Calu3 (cell line): Measurements from ENCODE around the gene SEPTIN12. TPM values are rescaled to one million over a fixed set of nuclear protein-coding genes. Genes with fewer than 3 reads are reported as not detected.

Experiments
- BruUV-seq: library from RNA; stranded (reverse); fragments of 400-500 nt; replicated peaks from 2 replicates; lab custom pipeline; 2021; lab: Mats Ljungman, UMichigan
- CTCF ChIA-PET: fragments of 300-600 bp; sonication (Branson Sonifier 250); formaldehyde crosslinking; loops from one replicate; lab custom pipeline; 2022; ENCODE audit warnings: antibody characterized with exemption; lab: Charles Lee
- DNase-seq: peaks from one replicate; pipeline ENCODE4 v3.0.0; 2022
- H3K27ac Mint-ChIP-seq: one replicate; pipeline ENCODE4 v1.8.0; 2022; ENCODE audit warnings: mixed read lengths; ENCODE audit not compliant: unreplicated experiment
- H3K27me3 Mint-ChIP-seq: one replicate; pipeline ENCODE4 v1.8.0; 2022; ENCODE audit warnings: mixed read lengths; ENCODE audit not compliant: unreplicated experiment
- H3K36me3 Mint-ChIP-seq: one replicate; pipeline ENCODE4 v1.8.0; 2022; ENCODE audit warnings: mild to moderate bottlenecking, moderate library complexity, mixed read lengths; ENCODE audit not compliant: insufficient read depth, unreplicated experiment
- H3K4me1 Mint-ChIP-seq: one replicate; pipeline ENCODE4 v1.8.0; 2022; ENCODE audit warnings: mild to moderate bottlenecking, low read depth, mixed read lengths; ENCODE audit not compliant: unreplicated experiment
- H3K4me3 Mint-ChIP-seq: one replicate; pipeline ENCODE4 v1.8.0; 2022; ENCODE audit warnings: mild to moderate bottlenecking, low read depth, moderate library complexity, mixed read lengths; ENCODE audit not compliant: unreplicated experiment
- H3K9me3 Mint-ChIP-seq: one replicate; pipeline ENCODE4 v1.8.0; 2022; ENCODE audit warnings: low read depth, mixed read lengths; ENCODE audit not compliant: unreplicated experiment
- intact Hi-C: fragments of 100-400 bp; cut with micrococcal nuclease; formaldehyde crosslinking; loops from one replicate; pipeline ENCODE4 v1.10.0; 2022; ENCODE audit not compliant: unreplicated experiment
- total RNA-seq: library from RNA; stranded (reverse); gene quantifications from 2 replicates; pipeline ENCODE4 v1.2.3, GENCODE V29; 2022
- TF ChIP-seq, protein P1 (sequence below): fragments of 200-600 bp; IDR thresholded peaks from one replicate; pipeline ENCODE4 v1.8.0; 2022; ENCODE audit warnings: antibody characterized with exemption; ENCODE audit not compliant: unreplicated experiment

SEPTIN12 gene
- total RNA-seq, 1 experiment from 2014 or later: not detected

DNA sequence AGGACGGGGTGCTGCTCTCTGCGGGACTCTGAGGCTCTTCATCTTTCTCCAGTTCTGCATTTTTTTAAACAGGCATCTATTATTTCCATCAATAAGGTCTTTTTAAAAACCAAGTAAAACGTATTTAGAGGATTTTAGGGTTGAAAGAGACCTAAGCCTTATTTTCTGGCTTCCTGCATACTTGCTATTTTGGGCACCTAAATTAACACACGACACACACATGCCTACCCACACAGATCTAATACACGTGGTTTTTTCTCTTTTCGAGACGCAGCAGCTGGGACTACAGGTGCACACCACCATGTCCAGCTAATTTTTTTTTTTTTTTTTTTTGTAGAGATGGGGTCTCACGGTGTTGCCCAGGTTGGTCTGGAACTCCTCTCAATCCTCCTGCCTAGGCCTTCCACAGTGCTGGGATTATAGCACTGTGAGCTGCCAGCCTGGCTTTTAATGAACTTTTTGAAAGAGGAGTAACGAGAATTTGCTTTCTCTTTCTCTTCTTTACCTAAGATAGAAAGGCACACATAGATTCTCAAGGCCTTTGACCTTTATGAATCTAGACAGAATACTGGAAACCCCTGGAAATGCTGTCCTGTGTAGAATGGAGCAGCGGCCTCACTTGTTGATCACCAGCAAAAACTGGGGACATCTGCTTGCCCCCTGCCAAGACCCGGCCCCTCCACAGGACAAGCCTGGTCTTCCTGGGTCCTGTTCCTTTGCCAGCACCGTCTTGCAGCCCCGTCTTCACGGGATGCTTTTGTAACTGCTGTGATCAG, 40.1 kb downstream of the SEPTIN12 start:
- no peak overlapping the region for H3K27ac Mint-ChIP-seq
- no peak overlapping the region for H3K4me3 Mint-ChIP-seq
- CTCF ChIA-PET: no interaction called here
- H3K36me3 Mint-ChIP-seq: peaks cover 42% of the 10 kb centered on the region
- H3K27me3 Mint-ChIP-seq: peaks cover 9% of the 10 kb centered on the region
- no peaks in the 10 kb centered on the region for H3K9me3 Mint-ChIP-seq
- peaks cover 7% of the 10 kb centered on the region for H3K4me1 Mint-ChIP-seq
- intact Hi-C loops: no loop called here
- BruUV-seq: no TSS peak
- no peak for DNase-seq
- TF ChIP-seq, protein P1, sequence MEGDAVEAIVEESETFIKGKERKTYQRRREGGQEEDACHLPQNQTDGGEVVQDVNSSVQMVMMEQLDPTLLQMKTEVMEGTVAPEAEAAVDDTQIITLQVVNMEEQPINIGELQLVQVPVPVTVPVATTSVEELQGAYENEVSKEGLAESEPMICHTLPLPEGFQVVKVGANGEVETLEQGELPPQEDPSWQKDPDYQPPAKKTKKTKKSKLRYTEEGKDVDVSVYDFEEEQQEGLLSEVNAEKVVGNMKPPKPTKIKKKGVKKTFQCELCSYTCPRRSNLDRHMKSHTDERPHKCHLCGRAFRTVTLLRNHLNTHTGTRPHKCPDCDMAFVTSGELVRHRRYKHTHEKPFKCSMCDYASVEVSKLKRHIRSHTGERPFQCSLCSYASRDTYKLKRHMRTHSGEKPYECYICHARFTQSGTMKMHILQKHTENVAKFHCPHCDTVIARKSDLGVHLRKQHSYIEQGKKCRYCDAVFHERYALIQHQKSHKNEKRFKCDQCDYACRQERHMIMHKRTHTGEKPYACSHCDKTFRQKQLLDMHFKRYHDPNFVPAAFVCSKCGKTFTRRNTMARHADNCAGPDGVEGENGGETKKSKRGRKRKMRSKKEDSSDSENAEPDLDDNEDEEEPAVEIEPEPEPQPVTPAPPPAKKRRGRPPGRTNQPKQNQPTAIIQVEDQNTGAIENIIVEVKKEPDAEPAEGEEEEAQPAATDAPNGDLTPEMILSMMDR: no peak

DNA sequence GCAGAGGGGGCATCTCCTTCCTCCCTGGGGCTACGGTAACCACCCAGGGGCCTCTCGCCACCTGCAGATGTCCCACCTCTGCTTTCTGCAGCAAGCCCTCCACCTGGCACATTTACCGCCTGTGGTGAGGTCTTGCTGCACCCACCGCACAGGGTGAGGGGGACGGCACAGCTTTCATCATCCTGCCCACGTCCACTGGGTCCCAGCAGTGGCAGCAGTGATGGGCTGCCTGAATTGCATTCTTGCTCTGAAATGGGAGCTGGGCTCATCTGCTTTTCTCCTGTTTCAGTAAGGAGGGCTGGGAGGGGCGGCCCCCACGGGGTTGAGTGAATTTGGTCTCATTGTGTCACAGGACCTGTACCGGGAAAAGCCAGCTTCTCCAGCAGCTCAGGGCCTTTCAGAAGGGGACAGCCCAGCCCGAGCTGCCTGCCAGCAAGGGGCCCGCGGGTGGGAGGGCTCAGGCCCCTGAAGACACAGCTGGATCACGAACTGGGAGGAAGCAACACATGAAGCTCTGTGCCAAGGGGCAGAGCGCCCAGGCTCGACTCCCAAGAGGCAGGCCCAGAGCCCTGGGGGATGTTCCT, 41.1 kb downstream of the SEPTIN12 start:
- Mint-ChIP-seq H3K36me3 (peaks cover 41% of the 10 kb centered on the region), H3K27ac (no peak overlapping the region), H3K27me3 (peaks cover 19% of the 10 kb centered on the region), H3K4me3 (no peak overlapping the region), H3K4me1 (peaks cover 10% of the 10 kb centered on the region), H3K9me3 (no peaks in the 10 kb centered on the region)
- TF ChIP-seq, protein P1: no peak
- no TSS peak for BruUV-seq
- CTCF ChIA-PET: interaction anchor here (0.6 kb wide), 1 partner anchor 59 kb away, joined by 3 read pairs; no protein-coding TSS in a partner anchor
- DNase-seq: no peak
- intact Hi-C loops: no loop called here

DNA sequence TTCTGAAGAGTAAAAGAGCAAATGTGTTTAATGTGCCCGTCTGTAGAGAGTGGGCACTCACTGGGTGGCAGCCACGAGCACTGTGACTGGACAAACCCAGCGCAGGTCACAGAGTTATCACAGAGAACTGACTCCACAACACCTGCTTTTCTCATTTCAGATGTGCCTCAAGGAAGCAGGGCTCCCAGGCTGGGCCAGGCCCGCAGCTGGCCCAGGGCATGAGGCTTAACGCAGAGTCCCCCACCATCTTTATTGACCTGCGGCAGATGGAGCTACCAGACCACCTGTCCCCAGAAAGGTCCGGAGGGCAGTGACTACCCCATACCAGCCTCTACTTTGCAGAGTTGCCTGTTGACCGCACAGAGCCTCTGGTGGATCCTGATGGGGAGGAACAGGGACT, 41.9 kb downstream of the SEPTIN12 start:
- Mint-ChIP-seq H3K27ac (no peak overlapping the region), H3K4me3 (no peak overlapping the region), H3K27me3 (peaks cover 21% of the 10 kb centered on the region), H3K9me3 (no peaks in the 10 kb centered on the region), H3K36me3 (peaks cover 35% of the 10 kb centered on the region), H3K4me1 (peaks cover 10% of the 10 kb centered on the region)
- TF ChIP-seq, protein P1: no peak
- no peak for DNase-seq
- intact Hi-C loops: no loop called here
- BruUV-seq: no TSS peak
- CTCF ChIA-PET: no interaction called here

DNA sequence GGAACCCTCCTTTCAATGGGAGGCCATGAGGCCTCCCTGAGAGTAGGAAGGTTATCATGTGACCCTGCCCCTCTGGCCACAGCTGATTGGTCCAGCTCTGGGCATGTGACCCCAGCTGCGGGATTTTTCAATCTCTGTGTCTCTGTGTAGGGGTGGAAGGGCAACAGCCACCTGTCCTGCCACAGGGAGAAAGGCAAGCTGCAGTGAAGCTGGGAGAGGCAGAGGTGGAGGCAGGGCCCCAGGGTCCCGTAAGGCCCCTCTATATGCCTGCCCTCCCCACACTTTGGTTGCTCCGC, 42.9 kb downstream of the SEPTIN12 start:
- BruUV-seq: TSS peak; percentile 12
- peaks cover 25% of the 10 kb centered on the region for H3K36me3 Mint-ChIP-seq
- H3K4me3 Mint-ChIP-seq: no peak overlapping the region
- intact Hi-C loops: no loop called here
- peaks cover 21% of the 10 kb centered on the region for H3K27me3 Mint-ChIP-seq
- no peak for DNase-seq
- CTCF ChIA-PET: no interaction called here
- no peak overlapping the region for H3K27ac Mint-ChIP-seq
- no peaks in the 10 kb centered on the region for H3K9me3 Mint-ChIP-seq
- TF ChIP-seq, protein P1: no peak
- H3K4me1 Mint-ChIP-seq: peaks cover 10% of the 10 kb centered on the region
